A549 (cell line): Measurements from ENCODE around the gene RABGAP1L. TPM values are rescaled to one million over a fixed set of nuclear protein-coding genes. Genes with fewer than 3 reads are reported as not detected.
A peak's percentile ranks its signal among the peaks of the same experiment; 100 is the strongest.
"Not testable (repeated sequence)": the region's sequence is repeated elsewhere in the genome, so short reads cannot be mapped to it uniquely, and the experiment has no call there.

Experiments
- ATAC-seq, 2 experiments: fragments of 200-7000 bp in 1 of 2; fragments of >200 bp in 1 of 2; cut with Nextera tagmentation in 1 of 2; cut with Tn5 transposase in 1 of 2; 3 replicates each; pipeline versions ENCODE4 v1.8.0 to v1.9.1; 2018 to 2020; ENCODE audit warnings: mild to moderate bottlenecking in 1 of 2, moderate library complexity in 1 of 2
- CTCF ChIA-PET: fragments of 300-600 bp; sonication (Branson Sonifier 250); formaldehyde crosslinking; extraction: SDS; loops from one replicate; lab custom pipeline; 2021; ENCODE audit warnings: antibody characterized with exemption, inconsistent platforms; lab: Yijun Ruan, JAX
- POLR2A ChIA-PET: fragments of 350-600 bp; formaldehyde crosslinking; extraction: SDS; loops from one replicate; lab custom pipeline; 2021; ENCODE audit warnings: antibody characterized with exemption, inconsistent platforms; lab: Yijun Ruan, JAX
- DNase-seq, 2 experiments: peaks; one replicate each; pipeline versions ENCODE4 v3.0.0 to v3.0.0-alpha.2; 2011 to 2016; ENCODE audit warnings: low read depth in 1 of 2, low spot score in 1 of 2
- FAIRE-seq: peaks from 2 replicates; lab custom pipeline; 2011; peaks lifted over from hg19 to GRCh38; lab: Jason Lieb, UNC
- H3K27ac ChIP-seq, 2 experiments: fragments of >200 bp; sonication (Bioruptor Twin); formaldehyde crosslinking; 3 replicates each; pipeline ENCODE4 v1.5.1; 2016 to 2017
- H3K4me1 ChIP-seq: fragments of >200 bp; sonication (Bioruptor Twin); formaldehyde crosslinking; 3 replicates; pipeline ENCODE4 v1.6.1; 2016
- H3K4me2 ChIP-seq: fragments of >200 bp; sonication (Bioruptor Twin); formaldehyde crosslinking; 3 replicates; pipeline ENCODE4 v1.6.1; 2016
- H3K4me3 ChIP-seq: fragments of >200 bp; sonication (Bioruptor Twin); formaldehyde crosslinking; 3 replicates; pipeline ENCODE4 v1.5.1; 2016
- H3K9me3 ChIP-seq: fragments of >200 bp; sonication (Bioruptor Twin); formaldehyde crosslinking; 3 replicates; pipeline ENCODE4 v1.6.1; 2016
- CTCF ChIP-seq: fragments of >200 bp; sonication (Bioruptor Twin); formaldehyde crosslinking; IDR thresholded peaks from 3 replicates; pipeline ENCODE4 v1.5.1; 2016
- EHMT2 ChIP-seq: fragments of 200-600 bp; sonication (generic); IDR thresholded peaks from 2 replicates; pipeline ENCODE4 v1.6.1; 2016; ENCODE audit warnings: antibody characterized with exemption, low read depth, mild to moderate bottlenecking, moderate library complexity
- FOSL2 ChIP-seq, 2 experiments: fragments of 450-650 bp in 1 of 2; fragments of >200 bp in 1 of 2; sonication (Bioruptor Twin) in 1 of 2; formaldehyde crosslinking; IDR thresholded peaks; 2 replicates each; pipeline versions ENCODE4 v1.5.0 to v1.6.1; 2016 to 2020; ENCODE audit warnings: mild to moderate bottlenecking in 1 of 2, moderate library complexity in 1 of 2
- HEYL ChIP-seq: fragments of 250-450 bp; sonication (Bioruptor Pico); IDR thresholded peaks from 2 replicates; pipeline ENCODE4 v1.8.0; 2021; ENCODE audit warnings: mild to moderate bottlenecking, moderate library complexity
- KDM5A ChIP-seq: fragments of 200-600 bp; sonication (generic); IDR thresholded peaks from 2 replicates; pipeline ENCODE4 v1.6.1; 2016; ENCODE audit warnings: antibody characterized with exemption, mild to moderate bottlenecking
- MAFK ChIP-seq: fragments of 450-650 bp; IDR thresholded peaks from 2 replicates; pipeline ENCODE4 v1.6.1; 2014; ENCODE audit not compliant: partially characterized antibody
- MAX ChIP-seq: IDR thresholded peaks from 2 replicates; pipeline ENCODE4 v1.6.1; 2012
- PHF8 ChIP-seq: fragments of 200-600 bp; sonication (generic); IDR thresholded peaks from 2 replicates; pipeline ENCODE4 v1.6.1; 2016; ENCODE audit warnings: low read depth, mild to moderate bottlenecking, antibody characterized with exemption, moderate library complexity, borderline replicate concordance
- POLR2AphosphoS2 ChIP-seq: conservative IDR thresholded peaks from 2 replicates; pipeline ENCODE4 v1.6.1; 2012; ENCODE audit warnings: low read length, improper control_type of control experiment, inconsistent platforms
- RAD21 ChIP-seq, 2 experiments: fragments of >200 bp in 1 of 2; sonication (Bioruptor Twin) in 1 of 2; formaldehyde crosslinking in 1 of 2; IDR thresholded peaks in 1 of 2; conservative IDR thresholded peaks in 1 of 2; 2 replicates in 1 of 2; 3 replicates in 1 of 2; pipeline ENCODE4 v1.6.1; 2012 to 2018; ENCODE audit warnings: inconsistent platforms in 1 of 2
- RARB ChIP-seq: fragments of 250-450 bp; sonication (Bioruptor Pico); IDR thresholded peaks from 2 replicates; pipeline ENCODE4 v1.8.0; 2021; ENCODE audit warnings: mild to moderate bottlenecking, moderate library complexity
- REST ChIP-seq: fragments of 200-600 bp; sonication (generic); IDR thresholded peaks from 2 replicates; pipeline ENCODE4 v1.6.1; 2016; ENCODE audit warnings: antibody characterized with exemption, mild to moderate bottlenecking, moderate library complexity
- RNF2 ChIP-seq: fragments of 200-600 bp; sonication (generic); IDR thresholded peaks from 2 replicates; pipeline ENCODE4 v1.6.1; 2016; ENCODE audit warnings: low read depth, mild to moderate bottlenecking, antibody characterized with exemption, moderate library complexity, borderline replicate concordance
- SMC3 ChIP-seq: fragments of >200 bp; sonication (Bioruptor Twin); formaldehyde crosslinking; IDR thresholded peaks from 3 replicates; pipeline ENCODE4 v1.6.1; 2018; ENCODE audit warnings: inconsistent platforms
- ZSCAN20 ChIP-seq: fragments of 250-450 bp; sonication (Bioruptor Pico); IDR thresholded peaks from 2 replicates; pipeline ENCODE4 v1.8.0; 2022; ENCODE audit warnings: mild to moderate bottlenecking, moderate library complexity
- WGBS: methylation state at CpG from one replicate; pipeline ENCODE4 v1.1.6; 2017; ENCODE audit errors: missing lambda C conversion rate; 5-methylcytosine and 5-hydroxymethylcytosine counted together
- polyA plus RNA-seq, 4 experiments: library from polyadenylated mRNA; depleted of rRNA in 3 of 4; stranded (reverse); fragments of >200 nt; fragmentation: RNase III in 1 of 4; extraction: RNeasy Plus Mini Kit Qiagen cat#74134 plus additional on column Dnase treatment in 1 of 4; gene quantifications; 2 replicates in 3 of 4; 3 replicates in 1 of 4; pipeline ENCODE4 v1.2.3, GENCODE V29; 2011 to 2017

The RABGAP1L gene
- polyA plus RNA-seq, 2 of the 4 experiments (the other 2 are of a cell fraction) = 8.2 to 18.6 TPM

- ChIA-PET POLR2A (no interaction called here), CTCF (interaction anchor here (0.9 to 1.1 kb wide), 3 partner anchors 21 to 1488 kb away, joined by 3 read pairs; no protein-coding TSS in a partner anchor)
- WGBS = 90% methylated on average over 5 of the region's 5 CpGs
- DNase-seq = no peak
- H3K4me2 ChIP-seq = no peak overlapping the region
- H3K4me3 ChIP-seq = no peak overlapping the region
- no peaks in the 10 kb centered on the region for H3K4me1 ChIP-seq
- H3K27ac ChIP-seq = no peak overlapping the region
- H3K9me3 ChIP-seq = peaks cover 6% of the 10 kb centered on the region; the same call in 1 of the 3 replicates
- no peak for TF ChIP-seq REST
- TF ChIP-seq, all 56 proteins: peak for 0
- no peak for ATAC-seq
- FAIRE-seq = no peak
Observed at GRCh38 chr1:174230399-174230798, 71.1 kb downstream of the RABGAP1L start.

- H3K4me2 ChIP-seq = no peak overlapping the region
- H3K9me3 ChIP-seq = peaks cover 6% of the 10 kb centered on the region; the same call in 1 of the 3 replicates
- CTCF ChIA-PET = interaction anchor here (0.6 kb wide), 1 partner anchor 51 kb away, joined by 3 read pairs; no protein-coding TSS in a partner anchor
- FAIRE-seq = no peak
- ATAC-seq = no peak
- POLR2A ChIA-PET = no interaction called here
- H3K4me1 ChIP-seq = no peaks in the 10 kb centered on the region
- DNase-seq = no peak
- H3K4me3 ChIP-seq = no peak overlapping the region
- 82% methylated on average over 3 of the region's 3 CpGs for WGBS
- no peak overlapping the region for H3K27ac ChIP-seq
- TF ChIP-seq KDM5A (no peak), ZSCAN20 (CRISPR knock-in tag) (no peak), RNF2 (no peak), HEYL (CRISPR knock-in tag) (no peak), FOSL2 (IDR thresholded peaks at IDR 0.05) (no peak), FOSL2 (CRISPR knock-in tag; IDR thresholded peaks at IDR 0.05) (no peak), EHMT2 (no peak), RAD21 (conservative IDR thresholded peaks at IDR 0.05 in 1 of 2, IDR thresholded peaks at IDR 0.05 in 1 of 2) (no peak), SMC3 (no peak), POLR2AphosphoS2 (no peak), RARB (CRISPR knock-in tag) (no peak), CTCF (no peak), MAFK (no peak)
Observed at GRCh38 chr1:174232761-174233160, 73.4 kb downstream of the RABGAP1L start.

GRCh38 chr1:174238845-174239501 is 79.7 kb downstream of the RABGAP1L start:
- peak overlapping the region; percentile 86 to 90 for H3K27ac ChIP-seq
- H3K4me1 ChIP-seq; CTCF ChIA-PET; FAIRE-seq; H3K9me3 ChIP-seq; POLR2A ChIA-PET; TF ChIP-seq FOSL2 (IDR thresholded peaks at IDR 0.05): not testable (repeated sequence)
- H3K4me3 ChIP-seq = peak overlapping the region; percentile 56
- ATAC-seq (peak; percentile 70 to 84), DNase-seq (peak in 1 of 2 experiments; percentile 52)
- WGBS = 1% methylated on average over 25 of the region's 31 CpGs
- TF ChIP-seq PHF8 = peak; percentile 31; the same call in 1 of the 2 replicates
- 0 out of 2 replicates have a peak, but pooled peaks have one; percentile 10 for TF ChIP-seq FOSL2 (CRISPR knock-in tag; IDR thresholded peaks at IDR 0.05)
- TF ChIP-seq MAX = 0 out of 2 replicates have a peak, but pooled peaks have one; percentile 8
- peak overlapping the region; percentile 88 for H3K4me2 ChIP-seq
